H9 (cell line): ENCODE data around the gene GLOD4. TPM values are rescaled to one million over a fixed set of nuclear protein-coding genes. Genes with fewer than 3 reads are reported as not detected.
"Not testable (repeated sequence)": the region's sequence is repeated elsewhere in the genome, so short reads cannot be mapped to it uniquely, and the experiment has no call there.

Experiments
- DNase-seq: peaks from one replicate; pipeline ENCODE4 v3.0.0-alpha.2; 2017
- H2AFZ ChIP-seq: one replicate; pipeline ENCODE4 v1.6.1; 2013; ENCODE audit warnings: mild to moderate bottlenecking, low read length, control low read depth, moderate library complexity
- H2AK5ac ChIP-seq: 2 replicates; pipeline ENCODE4 v1.6.1; 2013; ENCODE audit warnings: low read length, control low read depth, mixed read lengths; ENCODE audit not compliant: insufficient read length
- H2BK120ac ChIP-seq: one replicate; pipeline ENCODE4 v1.6.1; 2013; ENCODE audit warnings: low read depth, mild to moderate bottlenecking, low read length, control low read depth, inconsistent platforms; ENCODE audit not compliant: poor library complexity, severe bottlenecking
- H2BK12ac ChIP-seq: 2 replicates; pipeline ENCODE4 v1.6.1; 2013; ENCODE audit warnings: low read length, control low read depth, mixed read lengths, low read depth; ENCODE audit not compliant: insufficient read length
- H2BK15ac ChIP-seq: 2 replicates; pipeline ENCODE4 v1.6.1; 2013; ENCODE audit warnings: low read depth, low read length, control low read depth
- H2BK20ac ChIP-seq: one replicate; pipeline ENCODE4 v1.6.1; 2013; ENCODE audit warnings: low read depth, mild to moderate bottlenecking, low read length, control low read depth, inconsistent platforms; ENCODE audit not compliant: poor library complexity, severe bottlenecking
- H2BK5ac ChIP-seq: 2 replicates; pipeline ENCODE4 v1.6.1; 2013; ENCODE audit warnings: low read length, control low read depth, mixed read lengths; ENCODE audit not compliant: insufficient read length
- H3K14ac ChIP-seq: 2 replicates; pipeline ENCODE4 v1.6.1; 2013; ENCODE audit warnings: low read length, control low read depth; ENCODE audit not compliant: insufficient read depth
- H3K18ac ChIP-seq: 2 replicates; pipeline ENCODE4 v1.6.1; 2013; ENCODE audit warnings: low read depth, mild to moderate bottlenecking, mixed read lengths, low read length, control low read depth; ENCODE audit not compliant: insufficient read length
- H3K23ac ChIP-seq: 2 replicates; pipeline ENCODE4 v1.6.1; 2013; ENCODE audit warnings: low read length, control low read depth, mixed read lengths, low read depth; ENCODE audit not compliant: insufficient read length
- H3K23me2 ChIP-seq: 2 replicates; pipeline ENCODE4 v1.6.1; 2013; ENCODE audit warnings: low read depth, mild to moderate bottlenecking, mixed read lengths, low read length, control low read depth; ENCODE audit not compliant: insufficient read length, poor library complexity, severe bottlenecking
- H3K27ac ChIP-seq: 2 replicates; pipeline ENCODE4 v1.5.1; 2013; ENCODE audit warnings: low read length, control low read depth, mixed read lengths, low read depth; ENCODE audit not compliant: insufficient read length
- H3K27me3 ChIP-seq: 2 replicates; pipeline ENCODE4 v1.6.1; 2013; ENCODE audit warnings: low read length, control low read depth, inconsistent platforms; ENCODE audit not compliant: insufficient read depth
- H3K4ac ChIP-seq: 2 replicates; pipeline ENCODE4 v1.6.1; 2013; ENCODE audit warnings: low read depth, mild to moderate bottlenecking, control low read depth, inconsistent platforms, low read length, moderate library complexity
- H3K4me1 ChIP-seq: 2 replicates; pipeline ENCODE4 v1.6.1; 2013; ENCODE audit warnings: low read length, control low read depth, inconsistent platforms; ENCODE audit not compliant: insufficient read depth
- H3K4me2 ChIP-seq: 2 replicates; pipeline ENCODE4 v1.6.1; 2013; ENCODE audit warnings: low read length, control low read depth, mixed read lengths; ENCODE audit not compliant: insufficient read length, insufficient read depth
- H3K56ac ChIP-seq: 2 replicates; pipeline ENCODE4 v1.6.1; 2013; ENCODE audit warnings: low read depth, mild to moderate bottlenecking, mixed read lengths, low read length, control low read depth; ENCODE audit not compliant: insufficient read length
- H3K79me1 ChIP-seq: 2 replicates; pipeline ENCODE4 v1.6.1; 2013; ENCODE audit warnings: low read depth, mild to moderate bottlenecking, moderate library complexity, low read length, control low read depth, inconsistent platforms; ENCODE audit not compliant: insufficient read depth, poor library complexity, severe bottlenecking
- H3K79me2 ChIP-seq: 2 replicates; pipeline ENCODE4 v1.6.1; 2013; ENCODE audit warnings: low read length, control low read depth, inconsistent platforms; ENCODE audit not compliant: insufficient read depth
- H3K9ac ChIP-seq: 2 replicates; pipeline ENCODE4 v1.6.1; 2013; ENCODE audit warnings: low read length, control low read depth, mixed read lengths; ENCODE audit not compliant: insufficient read length; ENCODE audit errors: extremely low read depth
- H3K9me3 ChIP-seq: one replicate; pipeline ENCODE4 v1.6.1; 2013; ENCODE audit warnings: low read depth, low read length, inconsistent platforms; ENCODE audit not compliant: control insufficient read depth
- H3T11ph ChIP-seq: one replicate; pipeline ENCODE4 v1.6.1; 2013; ENCODE audit warnings: mild to moderate bottlenecking, low read length, control low read depth, inconsistent platforms
- H4K20me1 ChIP-seq: one replicate; pipeline ENCODE4 v1.6.1; 2013; ENCODE audit not compliant: control insufficient read depth, insufficient read length, insufficient read depth
- H4K5ac ChIP-seq: 2 replicates; pipeline ENCODE4 v1.6.1; 2013; ENCODE audit warnings: low read depth, mild to moderate bottlenecking, mixed read lengths, low read length, control low read depth; ENCODE audit not compliant: insufficient read length
- H4K8ac ChIP-seq: replicated peaks from 2 replicates; pipeline ENCODE4 v1.6.1; 2013; ENCODE audit warnings: low read length, control low read depth, mixed read lengths, low read depth; ENCODE audit not compliant: insufficient read length
- H4K91ac ChIP-seq: 2 replicates; pipeline ENCODE4 v1.6.1; 2013; ENCODE audit warnings: low read depth, mild to moderate bottlenecking, moderate library complexity, mixed read lengths, low read length, control low read depth; ENCODE audit not compliant: insufficient read length
- H3K27ac Mint-ChIP-seq, 3 experiments: 2 replicates in 2 of 3; 3 replicates in 1 of 3; pipeline ENCODE4 v1.8.0; 2020 to 2021; ENCODE audit warnings: mixed read lengths in 3 of 3, mild to moderate bottlenecking in 1 of 3, moderate library complexity in 1 of 3
- H3K27me3 Mint-ChIP-seq: 2 replicates; pipeline ENCODE4 v1.8.0; 2021; ENCODE audit warnings: low read depth, mild to moderate bottlenecking, moderate library complexity, mixed read lengths
- H3K36me3 Mint-ChIP-seq, 3 experiments: 2 replicates in 2 of 3; 3 replicates in 1 of 3; pipeline ENCODE4 v1.8.0; 2020 to 2021; ENCODE audit warnings: low read depth in 3 of 3, mixed read lengths in 3 of 3; ENCODE audit not compliant: insufficient read depth in 1 of 3
- H3K4me1 Mint-ChIP-seq, 2 experiments: 2 replicates each; pipeline ENCODE4 v1.8.0; 2020; ENCODE audit warnings: mixed read lengths in 2 of 2
- H3K4me3 Mint-ChIP-seq, 2 experiments: 2 replicates in 1 of 2; 3 replicates in 1 of 2; pipeline ENCODE4 v1.8.0; 2020 to 2021; ENCODE audit warnings: mild to moderate bottlenecking in 2 of 2, mixed read lengths in 2 of 2, moderate library complexity in 1 of 2
- H3K9me3 Mint-ChIP-seq, 2 experiments: 2 replicates in 1 of 2; 3 replicates in 1 of 2; pipeline ENCODE4 v1.8.0; 2020; ENCODE audit warnings: mild to moderate bottlenecking in 2 of 2, mixed read lengths in 2 of 2, moderate library complexity in 1 of 2
- WGBS: extraction: QIAGEN DNeasy Blood & Tissue Kit; methylation state at CpG from one replicate; pipeline ENCODE4 v1.1.7; 2013; ENCODE audit warnings: missing lambda C conversion rate, low lambda C conversion rate, mixed read lengths; ENCODE audit not compliant: insufficient read length; ENCODE audit errors: extremely low coverage; 5-methylcytosine and 5-hydroxymethylcytosine counted together
- total RNA-seq: library from RNA; stranded (reverse); gene quantifications from 2 replicates; pipeline ENCODE4 v1.2.1, GENCODE V29; 2021

Gene GLOD4
- total RNA-seq, 1 experiment from 2014 or later: 106 TPM

DNA sequence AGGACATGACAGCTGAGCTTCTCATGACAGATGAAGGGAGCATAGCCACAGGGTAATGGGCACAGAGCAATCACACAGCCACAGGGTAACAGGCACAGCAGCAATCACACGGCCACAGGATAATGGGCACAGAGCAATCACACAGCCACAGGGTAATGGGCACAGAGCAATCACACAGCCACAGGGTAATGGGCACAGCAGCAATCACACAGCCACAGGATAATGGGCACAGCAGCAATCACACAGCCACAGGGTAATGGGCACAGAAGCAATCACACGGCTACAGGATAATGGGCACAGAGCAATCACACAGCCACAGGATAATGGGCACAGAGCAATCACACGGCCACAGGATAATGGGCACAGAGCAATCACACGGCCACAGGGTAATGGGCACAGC is 33.5 kb downstream of the GLOD4 start:
- H3K14ac ChIP-seq, H2BK12ac ChIP-seq, H3K9me3 ChIP-seq, H3K4me3 Mint-ChIP-seq, H4K91ac ChIP-seq, H3K79me2 ChIP-seq, H3K4ac ChIP-seq, H3K9ac ChIP-seq, H3K23ac ChIP-seq, DNase-seq, H3K4me1 ChIP-seq, H2BK120ac ChIP-seq, H3K23me2 ChIP-seq, H3T11ph ChIP-seq, H2BK5ac ChIP-seq, H4K8ac ChIP-seq, H2AK5ac ChIP-seq, H2BK20ac ChIP-seq, H3K56ac ChIP-seq, H4K5ac ChIP-seq, H3K27me3 Mint-ChIP-seq, H2BK15ac ChIP-seq, H2AFZ ChIP-seq, H3K79me1 ChIP-seq, H3K4me2 ChIP-seq, H3K27ac ChIP-seq, H4K20me1 ChIP-seq, H3K27me3 ChIP-seq, H3K27ac Mint-ChIP-seq, H3K18ac ChIP-seq: not testable (repeated sequence)
- Mint-ChIP-seq H3K4me1 (peaks cover 17 to 18% of the 10 kb centered on the region in 2 experiments), H3K9me3 (peaks cover 15 to 24% of the 10 kb centered on the region in 2 experiments), H3K36me3 (peaks cover 63 to 72% (median 67%) of the 10 kb centered on the region in 3 experiments)
- no CpG with 5 or more reads among the region's 4 CpGs for WGBS
